ENCODE results near the gene NPHP4.

The NPHP4 gene

GRCh38 chr1:5992026-5992813 lies at the start of gene NPHP4:
Gene NPHP4, minus strand, starts transcription at chr1:5992425. Its CDS starts 6,136 bp downstream, at chr1:5986289.
- peak; percentile 69 for FAIRE-seq

- FAIRE-seq = no peak
Observed at GRCh38 chr1:6041432-6042062, 49.3 kb upstream of the NPHP4 start.

- no peak for FAIRE-seq
Observed at GRCh38 chr1:6040861-6041415, 48.7 kb upstream of the NPHP4 start.

- no peak for FAIRE-seq
Observed at GRCh38 chr1:6040444-6040843, 48.2 kb upstream of the NPHP4 start.

- no peak for FAIRE-seq
Observed at GRCh38 chr1:6039031-6039430, 46.8 kb upstream of the NPHP4 start.

GRCh38 chr1:6038603-6039002 lies 46.4 kb upstream of the NPHP4 start:
- FAIRE-seq = no peak

GRCh38 chr1:6037338-6037762 lies 45.1 kb upstream of the NPHP4 start:
- FAIRE-seq = no peak

- FAIRE-seq = no peak
Observed at GRCh38 chr1:6035719-6036118, 43.5 kb upstream of the NPHP4 start.

- no peak for FAIRE-seq
Observed at GRCh38 chr1:6035303-6035702, 43.1 kb upstream of the NPHP4 start.

GRCh38 chr1:6034750-6035096 lies 42.5 kb upstream of the NPHP4 start:
- no peak for FAIRE-seq

GRCh38 chr1:6033986-6034749 lies 41.9 kb upstream of the NPHP4 start:
- FAIRE-seq = no peak

GRCh38 chr1:6033124-6033523 lies 40.9 kb upstream of the NPHP4 start:
- no peak for FAIRE-seq

- FAIRE-seq = no peak
Observed at GRCh38 chr1:6030547-6031261, 38.5 kb upstream of the NPHP4 start.

GRCh38 chr1:6030132-6030531 lies 37.9 kb upstream of the NPHP4 start:
- no peak for FAIRE-seq

GRCh38 chr1:6029351-6029750 lies 37.1 kb upstream of the NPHP4 start:
- FAIRE-seq = no peak

GRCh38 chr1:6028042-6028850 lies 36.0 kb upstream of the NPHP4 start:
- FAIRE-seq = no peak

- FAIRE-seq = no peak
Observed at GRCh38 chr1:6027591-6027990, 35.4 kb upstream of the NPHP4 start.

- no peak for FAIRE-seq
Observed at GRCh38 chr1:6026095-6026809, 34.0 kb upstream of the NPHP4 start.

- no peak for FAIRE-seq
Observed at GRCh38 chr1:6025269-6026094, 33.3 kb upstream of the NPHP4 start.

GRCh38 chr1:6024376-6024775 lies 32.2 kb upstream of the NPHP4 start:
- FAIRE-seq = no peak

All from colon (tissue), 2 donors.